ENCODE results near the gene EXOC3L4. TPM values are rescaled to one million over a fixed set of nuclear protein-coding genes. Genes with fewer than 3 reads are reported as not detected.
"Not testable (repeated sequence)": the region's sequence is repeated elsewhere in the genome, so short reads cannot be mapped to it uniquely, and the experiment has no call there.

EXOC3L4 gene
- total RNA-seq, 4 donors from 2014 or later, result 0.93 to 5.2 (median 1.3) TPM; not detected in 1

DNA sequence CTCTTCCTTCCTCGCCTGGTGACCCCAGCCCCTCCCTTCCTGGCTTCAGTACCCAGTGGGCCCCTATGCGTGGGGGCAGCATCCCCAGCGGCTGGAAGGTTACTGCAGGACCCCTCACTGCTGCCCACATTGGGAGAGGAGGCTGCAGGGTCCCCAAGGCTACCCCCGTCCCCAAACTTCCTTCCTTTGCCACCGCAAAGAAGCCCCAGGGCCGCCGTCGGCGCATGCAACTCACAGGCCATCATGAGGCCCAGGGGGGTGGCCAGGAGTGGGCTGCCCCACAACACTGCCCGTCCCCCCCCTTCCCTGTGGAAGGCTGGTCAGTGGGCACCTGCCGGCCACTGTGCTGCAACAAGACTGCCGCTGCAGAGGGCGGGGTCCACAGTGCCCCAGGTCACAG, 19.2 kb downstream of the EXOC3L4 start:
- DNase-seq (ENCODE audit: low spot score) (no peak), ATAC-seq (ENCODE audit: low FRiP score) (no peak)
- TF ChIP-seq, protein P1, sequence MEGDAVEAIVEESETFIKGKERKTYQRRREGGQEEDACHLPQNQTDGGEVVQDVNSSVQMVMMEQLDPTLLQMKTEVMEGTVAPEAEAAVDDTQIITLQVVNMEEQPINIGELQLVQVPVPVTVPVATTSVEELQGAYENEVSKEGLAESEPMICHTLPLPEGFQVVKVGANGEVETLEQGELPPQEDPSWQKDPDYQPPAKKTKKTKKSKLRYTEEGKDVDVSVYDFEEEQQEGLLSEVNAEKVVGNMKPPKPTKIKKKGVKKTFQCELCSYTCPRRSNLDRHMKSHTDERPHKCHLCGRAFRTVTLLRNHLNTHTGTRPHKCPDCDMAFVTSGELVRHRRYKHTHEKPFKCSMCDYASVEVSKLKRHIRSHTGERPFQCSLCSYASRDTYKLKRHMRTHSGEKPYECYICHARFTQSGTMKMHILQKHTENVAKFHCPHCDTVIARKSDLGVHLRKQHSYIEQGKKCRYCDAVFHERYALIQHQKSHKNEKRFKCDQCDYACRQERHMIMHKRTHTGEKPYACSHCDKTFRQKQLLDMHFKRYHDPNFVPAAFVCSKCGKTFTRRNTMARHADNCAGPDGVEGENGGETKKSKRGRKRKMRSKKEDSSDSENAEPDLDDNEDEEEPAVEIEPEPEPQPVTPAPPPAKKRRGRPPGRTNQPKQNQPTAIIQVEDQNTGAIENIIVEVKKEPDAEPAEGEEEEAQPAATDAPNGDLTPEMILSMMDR (IDR thresholded peaks at IDR 0.05), result no peak

DNA sequence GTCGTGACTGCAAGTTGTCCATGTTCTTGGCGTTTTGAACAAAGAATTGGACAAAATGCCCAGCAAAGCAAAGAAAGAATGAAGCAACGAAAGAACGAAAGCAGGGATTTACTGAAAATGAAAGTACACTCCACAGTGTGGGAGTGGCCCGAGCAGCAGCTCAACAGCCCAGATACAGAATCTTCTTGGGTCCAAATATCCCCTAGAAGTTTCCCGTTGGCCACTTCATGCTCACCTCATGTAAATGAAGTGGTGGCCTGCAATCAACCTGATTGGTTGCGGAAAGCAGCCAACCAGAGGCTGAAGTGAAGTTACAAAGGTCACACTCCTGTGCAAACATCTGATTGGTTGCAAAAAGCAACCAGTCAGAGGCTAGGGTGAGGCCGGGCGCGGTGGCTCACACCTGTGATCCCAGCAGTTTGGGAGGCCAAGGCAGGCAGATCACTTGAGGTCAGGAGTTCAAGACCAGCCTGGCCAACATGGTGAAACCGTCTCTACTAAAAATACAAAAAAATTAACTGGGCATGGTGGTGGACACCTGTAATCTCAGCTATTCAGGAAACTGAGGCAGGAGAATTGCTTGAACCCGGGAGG, 20.7 kb downstream of the EXOC3L4 start:
- DNase-seq (ENCODE audit: low spot score), result not testable (repeated sequence)

DNA sequence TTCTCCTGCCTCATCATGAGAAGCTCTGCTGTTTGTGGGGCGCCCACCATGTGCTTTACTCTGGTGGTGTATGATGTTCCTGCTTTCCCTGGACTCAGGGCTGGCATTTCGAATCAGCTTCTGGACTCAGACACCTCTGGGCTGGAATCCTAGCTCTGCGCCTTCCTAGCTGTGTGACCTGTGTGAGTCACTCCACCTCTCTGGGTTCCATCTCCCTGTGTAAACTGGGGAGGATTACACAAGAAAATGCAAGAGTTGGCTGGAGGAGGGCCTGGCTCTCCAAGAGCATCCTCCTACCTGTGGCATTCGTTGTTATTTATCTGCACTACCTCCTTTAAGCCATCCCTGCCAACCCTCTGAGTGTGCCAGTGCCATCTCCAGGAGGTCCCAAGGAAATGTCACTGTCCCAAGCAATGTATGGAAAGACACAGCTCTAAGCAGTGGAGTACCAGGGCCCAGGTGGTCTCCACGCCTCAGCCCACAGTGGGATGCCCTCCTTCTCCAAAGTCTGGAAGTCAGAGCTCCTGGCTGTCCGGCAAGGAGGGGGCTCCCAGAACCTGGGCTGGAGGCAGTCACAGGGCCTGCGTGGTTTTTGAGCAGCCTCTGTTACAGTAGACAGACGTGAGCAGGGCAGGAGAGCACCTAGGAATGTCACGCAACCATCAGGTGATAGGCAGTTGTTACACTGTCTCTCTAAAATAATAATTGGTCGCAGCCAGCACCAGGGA, 21.5 kb downstream of the EXOC3L4 start:
- TF ChIP-seq, protein P1 (IDR thresholded peaks at IDR 0.05), result no peak
- no peak for DNase-seq (ENCODE audit: low spot score)
- peak; percentile 62 for ATAC-seq (ENCODE audit: low FRiP score)

More for the DNA sequence above, 20.7 kb downstream of the EXOC3L4 start:
- ATAC-seq (ENCODE audit: low FRiP score), result not testable (repeated sequence)

DNA sequence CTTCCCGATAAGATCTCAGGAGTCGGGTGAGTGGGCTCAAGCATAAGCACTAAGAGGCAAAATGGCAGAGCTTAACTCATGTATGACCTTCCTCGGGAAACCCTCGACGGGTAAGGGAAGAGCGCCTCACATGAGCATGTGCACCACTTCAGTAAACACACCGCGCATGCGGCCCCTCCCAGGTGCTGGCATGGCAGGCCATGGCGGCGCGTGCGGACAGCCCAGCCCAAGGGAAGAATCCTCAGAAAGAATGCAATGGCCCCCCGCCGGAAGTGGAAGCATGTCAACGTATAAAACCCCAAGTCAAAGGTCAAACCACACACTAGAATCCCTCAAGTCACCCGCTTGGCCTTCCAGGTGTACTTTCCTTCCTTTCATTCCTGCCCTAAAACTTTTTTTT, 22.1 kb downstream of the EXOC3L4 start:
- ATAC-seq (ENCODE audit: low FRiP score) (no peak), DNase-seq (ENCODE audit: low spot score) (no peak)
- TF ChIP-seq, protein P1 (IDR thresholded peaks at IDR 0.05), result no peak

DNA sequence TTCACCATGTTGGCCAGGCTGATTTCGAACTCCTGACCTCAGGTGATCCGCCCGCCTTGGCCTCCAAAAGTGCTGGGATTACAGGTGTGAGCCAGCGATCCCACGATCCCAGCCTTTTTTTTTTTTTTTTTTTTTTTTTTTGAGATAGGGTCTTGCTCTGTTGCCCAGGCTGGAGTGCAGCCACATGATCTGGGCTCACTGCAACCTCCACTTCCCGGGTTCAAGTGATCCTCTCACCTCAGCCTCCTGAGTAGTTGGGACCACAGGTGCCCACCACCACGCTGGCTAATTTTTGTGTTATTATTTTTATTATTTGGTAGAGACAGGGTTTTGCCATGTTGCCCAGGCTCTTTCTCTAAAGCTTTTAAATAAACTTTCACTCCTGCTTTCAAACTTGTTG, 23.0 kb downstream of the EXOC3L4 start:
- DNase-seq (ENCODE audit: low spot score); ATAC-seq (ENCODE audit: low FRiP score): not testable (repeated sequence)

DNA sequence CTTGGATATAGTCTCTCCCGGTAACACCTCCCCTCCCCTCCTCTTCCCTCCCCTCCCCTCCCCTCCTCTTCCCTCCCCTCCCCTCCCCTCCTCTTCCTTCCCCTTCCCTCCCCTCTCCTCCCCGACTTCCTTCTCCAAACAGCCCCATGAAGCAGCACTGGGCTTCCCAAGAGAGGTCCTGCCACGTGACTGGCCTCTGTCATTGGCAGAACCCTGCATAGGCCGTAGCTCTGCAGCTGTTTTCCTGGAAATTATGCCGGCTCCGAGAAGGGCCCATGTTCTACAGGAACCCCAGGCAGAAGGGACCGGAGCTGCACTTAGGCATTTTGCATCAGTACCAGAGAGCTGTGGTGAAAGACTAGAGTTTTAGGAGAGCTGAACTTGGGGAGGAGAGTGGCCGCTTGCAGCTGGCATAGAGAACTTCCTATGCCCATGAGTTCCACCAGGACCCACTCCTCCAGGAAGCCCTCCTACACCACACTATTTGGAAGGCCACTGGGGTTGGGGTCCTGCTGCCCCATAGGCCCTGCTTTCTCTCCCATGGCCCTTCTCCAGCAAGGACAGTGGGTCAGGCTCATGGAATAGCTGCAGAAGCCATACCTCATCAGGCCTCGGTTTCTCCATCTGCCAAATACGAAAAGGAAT, 23.6 kb downstream of the EXOC3L4 start:
- DNase-seq (ENCODE audit: low spot score), result no peak
- ATAC-seq (ENCODE audit: low FRiP score), result peak; percentile 20
- TF ChIP-seq, protein P1 (IDR thresholded peaks at IDR 0.05), result no peak

DNA sequence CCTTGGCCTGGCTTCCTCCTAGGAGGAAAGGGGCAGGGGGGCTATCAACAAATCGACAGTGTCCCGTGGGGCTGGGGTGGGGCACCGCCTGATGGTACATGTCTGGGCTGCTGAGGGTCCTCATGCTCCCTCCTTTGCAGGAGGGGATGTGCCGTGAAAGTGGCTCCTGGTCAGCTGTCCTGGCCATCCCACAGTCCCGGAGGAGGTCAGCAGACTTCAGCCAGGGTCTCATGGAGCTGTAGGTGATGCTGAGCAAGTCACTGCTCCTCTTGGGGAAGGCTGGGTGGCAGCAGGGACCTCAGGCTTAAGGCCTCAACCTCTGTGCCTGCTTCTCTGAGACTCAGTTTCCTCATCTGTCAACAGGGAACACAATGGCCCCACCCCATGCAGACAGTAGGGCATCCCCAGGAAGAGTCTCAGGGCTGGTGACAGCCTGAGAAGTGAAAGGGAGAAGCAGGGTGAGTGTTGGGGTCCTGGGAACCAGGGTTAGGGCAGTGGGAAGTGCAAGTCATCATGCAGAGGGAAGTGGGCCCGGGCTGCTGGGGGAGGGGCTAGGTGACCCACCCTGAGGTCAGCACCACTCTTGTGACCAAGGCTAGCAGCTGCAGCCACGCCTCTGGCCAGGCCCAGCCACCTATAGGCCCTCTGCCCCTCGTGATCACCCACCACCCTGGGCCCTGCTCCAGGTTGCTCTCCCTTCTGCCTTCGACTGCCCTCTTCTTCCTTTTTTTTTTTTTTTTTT, 24.3 kb downstream of the EXOC3L4 start:
- DNase-seq (ENCODE audit: low spot score) (no peak), ATAC-seq (ENCODE audit: low FRiP score) (no peak)
- TF ChIP-seq, protein P1 (IDR thresholded peaks at IDR 0.05), result no peak

DNA sequence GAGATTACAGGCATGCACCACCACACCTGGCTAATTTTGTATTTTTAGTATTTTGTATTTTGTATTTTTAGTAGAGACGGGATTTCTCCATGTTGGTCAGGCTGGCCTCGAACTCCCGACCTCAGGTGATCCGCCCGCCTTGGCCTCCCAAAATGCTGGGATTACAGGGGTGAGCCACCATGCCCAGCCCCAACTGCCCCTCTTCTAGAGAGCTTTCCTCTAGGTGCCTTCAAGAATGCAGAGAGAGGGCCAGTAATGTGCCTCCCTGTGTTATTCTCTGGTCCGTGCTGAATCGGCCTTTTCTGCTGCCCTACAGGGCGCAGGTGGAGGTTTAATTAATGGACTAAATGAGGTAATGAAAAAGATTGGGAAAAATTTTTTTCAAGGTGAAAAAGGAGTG, 25.0 kb downstream of the EXOC3L4 start:
- not testable (repeated sequence) for ATAC-seq (ENCODE audit: low FRiP score); DNase-seq (ENCODE audit: low spot score)

Measured in omental fat pad (tissue), 4 donors.